ENCODE results near the gene LAMA1.

The LAMA1 gene

DNA sequence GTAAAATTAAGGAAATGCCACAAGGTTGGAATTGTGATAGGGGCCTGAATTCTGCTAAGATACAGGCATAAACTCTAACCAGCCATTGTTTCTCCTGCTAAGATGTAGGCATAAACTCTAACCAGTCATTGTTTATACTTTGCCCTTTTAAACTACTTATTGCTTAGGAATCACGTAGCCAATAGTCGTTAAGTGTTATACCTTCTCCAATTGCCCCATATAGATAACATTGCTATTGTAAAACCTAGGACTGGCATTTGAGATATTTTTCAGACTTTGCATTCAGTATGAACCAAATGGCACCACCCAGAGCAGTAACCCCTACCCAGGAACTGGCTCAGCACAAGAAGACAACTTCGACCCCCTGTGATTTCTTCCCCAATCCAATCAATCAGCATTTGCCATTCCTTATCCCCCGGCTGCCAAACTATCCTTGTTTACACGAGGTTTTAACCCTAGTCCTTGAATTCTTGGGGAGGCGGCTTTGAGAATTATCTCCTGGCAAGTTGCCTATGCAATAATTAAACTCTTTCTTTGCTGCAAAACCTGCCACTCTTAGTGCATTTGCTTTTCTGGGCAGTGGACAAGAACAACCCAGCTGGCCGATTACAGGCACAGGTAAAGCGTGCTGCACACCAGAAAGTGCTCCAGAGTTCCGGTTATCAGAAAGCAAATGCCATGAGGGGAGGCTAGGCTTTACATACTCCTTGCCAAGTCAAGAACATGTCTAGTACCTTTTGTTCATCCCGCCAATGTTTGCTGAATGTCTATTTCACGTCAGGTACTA, 167.6 kb downstream of the LAMA1 start:
- TF ChIP-seq CTCF (IDR thresholded peaks at IDR 0.05; ENCODE audit: low read depth, low read length) = no peak
- DNase-seq (ENCODE audit: extremely low read depth, low read depth) = no peak

DNA sequence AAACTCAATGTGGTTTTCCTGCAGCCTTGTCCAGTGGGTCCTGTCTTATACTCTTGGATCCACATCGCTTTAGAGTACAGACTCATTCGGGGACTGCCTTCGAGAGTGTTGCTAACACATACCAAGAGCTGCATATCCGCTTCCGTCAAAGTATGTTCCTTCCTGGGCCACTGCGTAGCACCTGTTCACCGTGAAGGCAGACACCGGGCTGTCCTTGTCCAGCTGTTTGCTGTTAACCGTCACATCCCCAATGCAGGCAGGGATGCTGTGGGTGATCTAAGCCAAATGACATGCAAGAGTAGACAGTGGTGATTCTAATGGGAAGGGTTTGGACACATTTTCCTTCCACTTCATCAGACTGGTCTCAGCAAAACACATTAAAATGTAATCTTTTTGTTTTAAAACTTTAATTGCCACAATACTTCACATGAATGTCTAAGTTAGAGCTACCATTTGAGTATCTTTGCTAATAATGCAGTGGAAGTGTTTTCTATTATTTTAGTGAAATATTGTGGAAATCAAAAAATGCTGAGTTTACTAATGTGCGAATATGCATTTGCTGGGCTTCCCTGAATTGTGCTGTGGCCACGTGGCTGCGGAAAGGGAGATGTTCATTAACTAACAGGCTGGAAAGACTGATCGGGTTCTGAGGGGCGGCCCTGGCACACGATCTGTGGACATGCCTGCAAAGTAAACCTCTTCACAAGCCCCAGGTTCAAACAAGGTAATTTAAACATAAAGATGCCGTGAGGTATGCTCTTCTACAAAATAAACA, 169.1 kb downstream of the LAMA1 start:
- no peak for TF ChIP-seq CTCF (IDR thresholded peaks at IDR 0.05; ENCODE audit: low read depth, low read length)

DNA sequence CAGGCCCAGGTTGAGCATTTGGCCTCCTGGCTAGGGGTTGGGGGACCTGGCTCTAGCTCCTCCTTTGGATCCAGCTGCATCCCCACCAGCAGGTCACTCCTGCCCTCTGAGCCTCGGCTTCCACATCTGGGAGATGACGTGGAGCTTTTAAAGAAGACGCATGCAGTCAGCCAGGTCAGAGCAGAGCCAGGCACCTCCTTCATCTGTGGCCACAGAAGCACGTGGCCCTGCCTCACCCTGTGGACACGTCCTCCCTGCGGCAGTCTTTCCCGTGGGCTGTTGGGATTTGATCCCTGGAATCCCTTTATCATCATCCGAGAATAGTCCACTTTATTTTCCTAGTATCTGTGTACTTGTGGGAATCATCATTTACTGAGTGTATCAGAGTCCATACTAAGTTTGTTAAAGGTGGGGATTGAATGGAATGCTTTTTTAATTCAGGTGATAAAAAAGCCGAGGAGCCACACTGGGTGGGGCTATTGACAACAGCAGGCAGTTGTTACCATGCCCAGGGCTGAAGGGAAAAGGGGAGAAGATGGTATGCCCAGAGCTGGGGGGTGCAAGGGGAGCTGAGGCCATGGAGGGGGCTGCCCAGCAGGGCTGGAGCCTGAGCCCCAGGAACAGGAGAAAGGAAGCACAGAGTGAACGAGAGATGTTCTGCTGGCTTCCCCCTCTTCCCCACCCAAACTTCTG, 170.1 kb downstream of the LAMA1 start:
- DNase-seq (ENCODE audit: extremely low read depth, low read depth) = no peak
- no peak for TF ChIP-seq CTCF (IDR thresholded peaks at IDR 0.05; ENCODE audit: low read depth, low read length)

More for the DNA sequence above, 169.1 kb downstream of the LAMA1 start:
- DNase-seq (ENCODE audit: extremely low read depth, low read depth) = no peak

DNA sequence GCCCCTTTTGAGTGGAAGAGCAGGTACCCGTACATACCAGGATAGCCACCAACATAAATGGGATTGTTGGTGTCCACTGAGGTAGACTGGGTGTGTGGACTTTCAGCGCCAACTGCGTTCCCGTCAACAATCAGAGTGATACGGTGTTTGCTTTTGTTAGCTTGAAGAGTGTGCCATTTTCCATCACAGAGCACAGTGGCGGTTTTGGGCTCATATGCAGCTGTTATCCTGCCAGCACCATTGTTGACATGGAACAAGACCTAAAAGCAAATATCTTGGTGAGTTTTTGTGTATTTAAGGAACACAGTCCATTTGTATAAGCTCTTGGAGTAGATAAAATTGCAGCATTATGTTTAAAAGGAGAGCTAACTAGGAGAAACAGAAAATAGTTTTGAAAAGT, 174.5 kb downstream of the LAMA1 start:
- no peak for DNase-seq (ENCODE audit: extremely low read depth, low read depth)

GRCh38 chr18:6942742-6943141, 174.9 kb downstream of the LAMA1 start:
- DNase-seq (ENCODE audit: extremely low read depth, low read depth) = no peak

More for the DNA sequence above, 174.5 kb downstream of the LAMA1 start:
- no peak for TF ChIP-seq CTCF (IDR thresholded peaks at IDR 0.05; ENCODE audit: low read depth, low read length)

GRCh38 chr18:6941996-6942395, 175.6 kb downstream of the LAMA1 start:
- no peak for TF ChIP-seq CTCF (IDR thresholded peaks at IDR 0.05; ENCODE audit: low read depth, low read length)

More at GRCh38 chr18:6942742-6943141, 174.9 kb downstream of the LAMA1 start:
- no peak for TF ChIP-seq CTCF (IDR thresholded peaks at IDR 0.05; ENCODE audit: low read depth, low read length)

More at GRCh38 chr18:6941996-6942395, 175.6 kb downstream of the LAMA1 start:
- no peak for DNase-seq (ENCODE audit: extremely low read depth, low read depth)
